GM18861 (cell line): Measurements from ENCODE around the gene SLC5A3.

Source experiments
- ATAC-seq: cut with Tn5 transposase; IDR thresholded peaks from one replicate; pipeline ENCODE4 v1.9.1; 2021; ENCODE audit not compliant: unreplicated experiment

SLC5A3 gene

DNA sequence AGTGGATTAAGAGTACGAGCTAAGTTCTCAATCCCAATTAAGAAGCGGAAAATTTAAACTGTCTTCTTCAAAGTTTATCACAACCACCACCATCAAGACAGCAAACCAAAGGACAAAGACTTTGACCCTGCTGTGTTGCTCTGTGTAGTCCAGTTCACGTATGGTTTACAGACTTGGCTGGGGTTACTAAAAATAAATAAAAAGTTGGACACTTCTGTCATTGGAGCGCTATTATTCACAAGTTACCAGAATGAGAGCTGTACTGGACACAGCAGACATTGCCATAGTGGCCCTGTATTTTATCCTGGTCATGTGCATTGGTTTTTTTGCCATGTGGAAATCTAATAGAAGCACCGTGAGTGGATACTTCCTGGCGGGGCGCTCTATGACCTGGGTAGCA is 21.6 kb downstream of the SLC5A3 start:
- ATAC-seq = no peak

DNA sequence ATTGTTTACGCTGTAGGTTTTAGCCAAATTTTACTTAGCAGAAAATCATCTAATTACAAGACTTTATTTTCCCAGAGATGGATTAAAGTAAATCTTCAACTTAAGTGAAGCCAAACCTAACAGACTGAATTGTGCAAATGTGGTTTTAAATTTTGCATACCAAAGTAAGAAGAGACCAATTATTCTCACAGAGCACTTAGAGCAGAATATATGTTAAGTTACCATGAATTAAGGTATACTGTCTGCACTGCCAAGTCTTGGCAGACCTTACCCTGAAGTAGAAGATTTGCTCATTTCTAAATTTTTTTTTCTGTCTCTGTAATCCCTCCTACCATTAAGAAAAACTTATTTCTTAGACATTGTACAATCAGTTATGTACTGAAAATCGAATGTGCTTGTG is 24.1 kb downstream of the SLC5A3 start:
- no peak for ATAC-seq

DNA sequence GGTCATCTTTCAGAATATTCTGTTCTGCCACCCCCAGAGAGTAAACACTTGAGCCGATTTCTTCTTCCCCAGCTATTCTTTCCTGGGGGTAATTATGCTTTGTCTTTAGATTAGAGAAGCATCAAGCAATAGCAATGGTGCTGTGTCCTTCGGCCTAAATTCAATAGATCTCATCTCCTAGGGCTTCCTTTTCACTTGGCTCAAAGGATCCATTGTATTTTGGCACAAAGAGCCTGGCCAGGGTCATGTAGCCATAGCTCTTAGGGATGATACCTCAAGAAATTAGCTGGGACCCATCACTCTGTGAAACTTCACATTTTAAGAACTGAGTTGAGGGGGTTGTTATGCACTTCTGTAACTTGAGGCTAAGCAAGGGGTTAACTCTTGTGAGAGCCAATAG is 27.0 kb downstream of the SLC5A3 start:
- ATAC-seq = no peak

DNA sequence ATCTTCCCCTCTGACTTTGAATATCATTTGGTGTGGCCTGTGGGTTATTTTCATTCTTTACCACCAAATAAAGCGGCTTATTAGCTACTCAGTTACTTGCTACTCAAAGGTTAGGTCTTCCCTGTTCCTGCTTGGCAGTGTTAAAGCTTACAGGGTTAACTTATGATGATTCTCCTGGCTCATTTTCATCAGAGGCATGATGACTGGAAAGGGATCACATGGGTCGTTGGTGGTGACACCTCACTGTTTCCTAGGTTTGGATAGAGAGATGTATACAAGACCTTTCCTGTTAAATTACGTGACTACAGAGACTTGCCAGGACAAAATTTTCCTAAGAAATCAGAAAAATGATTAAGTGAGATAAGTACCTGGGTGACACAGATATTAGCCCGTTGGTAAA is 27.4 kb downstream of the SLC5A3 start:
- ATAC-seq = no peak

DNA sequence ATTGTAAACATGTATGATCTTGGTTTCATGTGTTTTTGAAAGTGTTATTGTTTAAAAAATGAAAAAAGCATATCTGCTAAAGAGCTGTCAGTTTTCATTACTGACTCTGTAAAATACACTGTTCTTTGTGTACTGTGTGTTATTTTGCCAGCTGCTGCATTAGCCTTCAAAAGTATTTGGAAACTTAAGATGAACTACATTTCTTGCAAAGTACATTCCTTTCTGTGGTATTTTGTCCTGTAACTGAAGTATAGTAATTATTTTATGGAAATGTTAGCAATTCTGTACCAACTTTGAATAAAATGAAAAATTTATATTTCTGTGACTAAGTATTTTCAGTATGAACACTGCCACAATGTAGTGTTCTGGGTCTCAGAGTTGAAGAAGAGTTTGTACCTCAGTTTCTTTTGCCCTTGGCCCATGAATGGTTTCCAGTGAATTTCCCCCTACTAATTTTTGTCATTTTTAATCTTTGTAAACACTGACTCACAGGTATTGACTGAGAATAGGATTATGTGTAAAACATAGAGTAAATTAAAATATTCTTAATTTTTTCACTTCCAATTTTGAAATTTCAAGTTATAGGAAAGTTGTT is 32.7 kb downstream of the SLC5A3 start:
- no peak for ATAC-seq

DNA sequence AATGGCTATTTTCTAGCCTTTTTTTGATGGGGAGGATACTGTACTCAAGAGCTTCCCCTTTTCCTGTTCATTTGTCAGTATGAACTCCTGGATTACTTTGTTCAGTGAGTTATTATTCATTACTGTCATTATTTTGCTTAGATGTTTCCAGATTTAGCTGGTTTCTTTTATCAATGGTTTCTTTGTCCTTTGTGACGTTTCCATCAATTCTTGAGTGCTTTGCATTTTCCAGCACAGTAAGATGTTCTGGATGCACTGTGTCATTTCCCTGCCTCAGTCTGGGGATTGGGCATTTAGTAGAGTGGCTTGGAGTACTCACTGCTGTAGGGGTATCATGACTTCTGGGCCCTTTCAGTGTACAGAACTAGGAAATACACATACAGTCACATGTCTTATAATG is 34.2 kb downstream of the SLC5A3 start:
- ATAC-seq = no peak

DNA sequence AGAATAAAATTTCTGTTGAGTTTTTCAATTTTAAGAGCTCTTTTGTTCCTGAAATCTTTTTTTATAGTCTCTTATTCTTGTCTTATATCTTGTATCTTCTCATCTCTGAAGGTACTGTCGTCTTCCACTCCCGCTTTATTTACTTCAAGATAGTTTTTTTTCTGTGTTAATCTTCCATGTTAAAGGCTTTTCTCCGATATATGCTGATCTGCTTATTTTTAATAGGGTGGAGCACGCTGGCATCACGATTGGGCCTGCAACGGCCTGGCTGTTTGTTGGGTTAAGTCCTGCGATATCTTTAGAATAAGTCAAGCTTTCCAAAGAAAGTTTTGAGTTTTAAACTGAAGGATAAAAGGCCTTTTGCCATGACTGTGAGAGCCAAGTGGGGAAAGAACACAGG is 35.7 kb downstream of the SLC5A3 start:
- ATAC-seq = no peak

DNA sequence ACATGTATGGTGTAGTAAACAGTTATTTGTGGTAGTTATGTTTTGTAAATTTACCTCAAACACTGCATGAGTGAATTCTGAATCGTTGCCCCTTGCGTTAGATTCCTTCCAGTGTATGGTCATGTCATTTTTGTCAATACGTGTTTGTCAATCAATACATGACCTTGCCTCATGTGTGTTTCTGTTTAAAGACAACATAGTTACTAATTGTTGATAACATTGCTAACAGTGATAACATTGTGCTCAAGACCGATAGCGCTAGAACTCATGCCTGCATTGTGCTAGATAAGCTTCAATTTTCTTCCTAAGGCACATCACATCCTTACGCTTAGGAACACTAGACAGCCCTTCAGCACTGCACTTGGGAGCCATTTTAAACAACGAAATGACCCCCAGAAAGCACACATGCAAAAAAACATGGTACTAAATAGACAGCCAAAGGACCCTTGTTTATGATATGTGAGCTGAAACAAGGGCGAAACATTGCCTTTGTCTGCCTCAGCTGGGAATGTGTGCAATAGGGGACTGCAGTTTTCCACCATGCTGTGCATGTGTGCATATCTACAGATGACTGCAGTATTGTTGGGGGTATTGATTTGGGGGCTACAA is 37.3 kb downstream of the SLC5A3 start:
- no peak for ATAC-seq

DNA sequence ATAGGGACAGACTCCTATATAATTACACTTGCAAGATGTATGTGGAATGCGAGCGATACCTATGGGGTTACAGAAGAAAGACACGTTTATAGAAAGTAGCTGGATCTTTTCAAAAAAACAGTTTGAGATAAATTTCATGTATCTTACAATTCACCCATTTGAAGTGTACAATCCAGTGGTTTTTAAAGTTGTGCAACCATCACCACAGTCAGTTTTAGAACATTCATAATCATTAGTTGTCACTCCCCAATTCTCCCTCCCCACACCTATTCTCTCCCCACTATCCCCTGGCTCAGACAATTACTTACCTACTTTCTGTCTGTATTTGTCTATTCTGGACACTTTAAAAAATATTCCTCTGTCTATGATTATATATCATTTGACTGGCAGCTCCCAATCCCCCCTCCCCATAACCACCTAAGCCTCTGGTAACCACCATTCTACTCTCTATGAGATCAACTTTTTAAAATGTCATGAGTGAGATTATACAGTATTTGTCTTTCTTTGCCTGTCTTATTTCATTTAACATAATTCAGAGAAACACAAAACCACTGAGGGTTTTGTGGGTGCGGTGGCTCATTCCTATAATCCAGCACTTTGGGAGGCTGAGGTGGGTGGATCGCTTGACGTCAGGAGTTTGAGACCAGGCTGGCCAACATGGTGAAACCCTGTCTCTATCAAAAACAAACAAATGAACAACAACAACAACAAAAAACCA is 39.1 kb downstream of the SLC5A3 start:
- no peak for ATAC-seq

DNA sequence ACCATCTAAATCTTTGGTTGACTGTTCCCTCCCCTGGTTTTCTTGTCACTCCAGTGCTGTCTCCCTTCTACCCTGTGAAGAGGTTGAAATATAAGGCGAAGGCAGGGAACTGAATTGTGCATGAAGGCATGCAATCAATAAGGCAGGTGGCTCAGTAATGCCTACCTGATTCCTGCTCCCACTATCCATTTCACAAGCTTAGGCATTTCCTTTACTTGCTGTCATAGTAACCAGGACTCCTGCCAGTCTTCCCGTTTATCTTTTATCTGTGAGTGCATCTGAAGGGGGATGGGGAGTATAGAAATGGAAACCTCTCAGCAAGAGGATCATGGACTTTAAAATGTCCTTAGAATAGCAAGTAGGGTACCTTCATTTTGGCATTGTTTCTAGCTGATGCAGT is 40.5 kb downstream of the SLC5A3 start:
- ATAC-seq = no peak

DNA sequence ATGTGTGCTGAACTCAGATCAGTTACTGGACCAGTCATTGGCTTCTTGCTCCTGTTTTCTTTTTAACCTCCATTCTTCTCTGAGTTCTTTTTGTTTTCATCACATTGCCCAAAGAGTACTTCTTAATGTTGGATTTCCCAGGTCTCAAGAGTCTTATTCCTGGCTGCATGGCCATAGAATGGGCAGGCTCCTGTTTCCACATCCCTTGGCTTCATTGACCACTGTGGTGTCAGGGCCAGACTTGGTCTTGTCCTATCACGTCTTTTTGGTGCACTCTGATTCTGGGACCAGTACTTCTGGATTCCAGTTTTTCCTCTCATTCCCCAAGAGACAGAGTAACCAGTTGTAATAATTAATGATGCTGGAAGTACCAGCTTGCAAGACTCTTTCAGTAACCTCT is 41.8 kb downstream of the SLC5A3 start:
- no peak for ATAC-seq

DNA sequence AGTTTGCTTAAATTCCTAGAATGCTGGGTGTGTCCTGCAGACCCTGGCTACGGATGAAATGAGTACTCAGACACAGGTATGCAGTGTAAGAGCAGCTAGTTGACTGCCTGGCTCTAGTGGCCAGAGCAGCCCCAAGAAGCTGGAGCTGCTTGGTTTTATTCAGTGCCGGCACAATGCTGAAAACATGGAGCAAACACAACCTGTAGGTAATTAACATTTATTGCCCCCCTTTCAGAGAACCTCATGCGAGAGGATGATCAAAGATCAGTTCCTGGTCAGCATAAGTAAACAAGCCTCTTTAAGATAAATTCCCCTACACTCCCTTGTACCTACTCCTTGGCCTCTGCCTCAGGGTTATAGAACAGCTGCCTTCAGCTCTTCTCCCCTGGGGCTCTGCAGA is 43.2 kb downstream of the SLC5A3 start:
- no peak for ATAC-seq

DNA sequence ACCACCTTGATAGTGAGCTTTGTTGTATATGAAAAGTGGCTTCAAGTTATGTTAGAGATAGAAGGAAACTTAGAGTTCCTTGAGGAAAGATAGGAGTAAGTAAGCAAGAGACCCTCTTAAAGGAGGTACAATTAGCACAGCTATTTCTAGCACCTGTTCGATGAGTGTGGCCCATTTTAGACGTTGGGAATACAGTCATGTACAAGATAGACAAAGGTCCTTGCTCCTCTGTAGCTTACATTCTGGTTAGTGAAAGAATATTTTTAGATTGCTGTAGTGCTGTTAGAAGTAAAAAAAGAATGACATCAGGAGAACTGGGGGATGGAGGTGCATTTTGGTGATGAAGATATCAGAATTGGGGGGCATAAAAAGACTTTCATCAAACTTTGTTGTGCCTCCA is 47.5 kb downstream of the SLC5A3 start:
- no peak for ATAC-seq

DNA sequence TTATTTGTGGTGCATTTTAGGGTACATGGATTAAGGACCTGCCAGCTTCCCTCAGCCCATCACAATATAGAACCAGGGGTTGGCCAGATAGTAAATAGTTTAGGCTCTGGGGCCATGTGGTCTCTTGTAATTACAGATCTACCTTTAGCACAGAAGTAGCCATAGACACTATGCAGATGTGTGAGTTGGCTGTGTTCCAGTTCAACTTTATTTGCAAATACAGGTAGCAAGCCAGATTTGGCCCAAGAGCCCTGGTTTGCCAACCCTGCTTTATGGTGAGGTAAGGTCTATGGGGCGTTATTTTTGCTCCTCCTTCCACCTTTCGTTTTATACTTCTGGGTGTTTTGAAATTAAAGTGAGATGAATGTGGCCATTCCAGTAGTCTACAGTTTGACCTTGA is 48.7 kb downstream of the SLC5A3 start:
- ATAC-seq = no peak
